DMS79 (cell line): ENCODE data around the gene OR9G4.

Experiments
- DNase-seq: peaks from one replicate; lab custom pipeline; 2025; lab: John Stamatoyannopoulos, UW

The OR9G4 gene

GRCh38 chr11:56748597-56748996 is at the start of gene OR9G4:
Gene OR9G4 (minus strand): TSS chr11:56748697. CDS start chr11:56743766, 4,931 bp downstream.
- no peak for DNase-seq

GRCh38 chr11:56783448-56784041 is 35.0 kb upstream of the OR9G4 start:
- peak; percentile 4 for DNase-seq

GRCh38 chr11:56782167-56782847 is 33.8 kb upstream of the OR9G4 start:
- no peak for DNase-seq

GRCh38 chr11:56776809-56777208 is 28.3 kb upstream of the OR9G4 start:
- no peak for DNase-seq

GRCh38 chr11:56764976-56765375 is 16.5 kb upstream of the OR9G4 start:
- no peak for DNase-seq

GRCh38 chr11:56751480-56751879 is 3.0 kb upstream of the OR9G4 start:
- no peak for DNase-seq

GRCh38 chr11:56750190-56750589 is 1.7 kb upstream of the OR9G4 start:
- DNase-seq, result no peak

- DNase-seq, result no peak
These were observed 7.6 kb downstream of the OR9G4 start for GRCh38 chr11:56740886-56741285.

- DNase-seq, result no peak
These were observed 8.4 kb downstream of the OR9G4 start for GRCh38 chr11:56740107-56740506.

GRCh38 chr11:56720513-56720912 is 28.0 kb downstream of the OR9G4 start:
- no peak for DNase-seq

- no peak for DNase-seq
These were observed 32.1 kb downstream of the OR9G4 start for GRCh38 chr11:56716379-56716854.

GRCh38 chr11:56714206-56714605 is 34.3 kb downstream of the OR9G4 start:
- DNase-seq, result no peak

GRCh38 chr11:56706486-56706885 is 42.0 kb downstream of the OR9G4 start:
- no peak for DNase-seq

GRCh38 chr11:56705784-56706396 is 42.6 kb downstream of the OR9G4 start:
- DNase-seq, result no peak

- no peak for DNase-seq
These were observed 47.5 kb downstream of the OR9G4 start for GRCh38 chr11:56700914-56701485.

- no peak for DNase-seq
These were observed 48.1 kb downstream of the OR9G4 start for GRCh38 chr11:56700242-56700913.

GRCh38 chr11:56698795-56699194 is 49.7 kb downstream of the OR9G4 start, which contains the start of gene OR9G1:
Gene OR9G1 (plus strand): TSS chr11:56699095. CDS start chr11:56700388, 1,293 bp downstream.
- no peak for DNase-seq

GRCh38 chr11:56693428-56693827 is 55.1 kb downstream of the OR9G4 start:
- no peak for DNase-seq
